GM18526 (cell line): ENCODE results near the gene CCDC171.

Source experiments
- POLR2A ChIP-seq: IDR thresholded peaks from 3 replicates; pipeline ENCODE4 v1.6.1; 2011; ENCODE audit not compliant: insufficient read length; ENCODE audit errors: extremely low read depth

CCDC171 gene

DNA sequence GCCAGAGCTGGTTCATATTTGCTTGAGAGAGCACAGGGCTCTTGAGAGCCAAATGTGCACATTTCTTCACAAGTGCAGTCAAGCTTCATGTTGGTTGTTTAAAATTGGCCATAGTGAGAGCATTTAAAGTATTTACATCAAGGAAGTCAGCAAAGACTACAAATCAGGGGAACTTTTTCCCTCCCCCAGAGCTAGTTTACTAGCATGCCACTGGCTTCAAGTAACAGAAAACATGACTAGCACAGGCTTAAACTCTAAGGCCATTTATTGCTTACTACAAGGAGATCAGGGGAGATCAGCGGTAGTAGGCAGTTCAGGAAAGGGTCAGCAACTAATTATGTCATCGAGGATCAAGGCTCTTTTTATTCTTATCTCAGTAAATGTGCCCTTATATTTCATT is 11.0 kb upstream of the CCDC171 start:
- no peak for TF ChIP-seq POLR2A

DNA sequence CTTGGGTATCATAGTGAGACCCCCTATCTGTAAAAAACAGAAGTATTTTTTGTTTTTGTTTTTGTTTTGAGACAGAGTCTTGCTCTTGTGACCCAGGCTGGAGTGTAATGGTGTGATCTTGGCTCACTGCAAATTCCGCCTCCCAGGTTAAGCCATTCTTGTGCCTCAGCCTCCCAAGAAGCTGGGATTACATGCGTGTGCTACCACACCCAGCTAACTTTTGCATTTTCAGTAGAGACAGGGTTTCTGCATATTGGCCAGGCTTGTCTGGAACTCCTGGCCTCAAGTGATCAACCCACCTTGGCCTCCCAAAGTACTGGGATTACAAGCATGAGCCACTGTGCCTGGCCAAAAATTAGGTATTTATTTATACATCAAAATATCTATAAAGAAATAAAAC is 10.2 kb upstream of the CCDC171 start:
- no peak for TF ChIP-seq POLR2A

DNA sequence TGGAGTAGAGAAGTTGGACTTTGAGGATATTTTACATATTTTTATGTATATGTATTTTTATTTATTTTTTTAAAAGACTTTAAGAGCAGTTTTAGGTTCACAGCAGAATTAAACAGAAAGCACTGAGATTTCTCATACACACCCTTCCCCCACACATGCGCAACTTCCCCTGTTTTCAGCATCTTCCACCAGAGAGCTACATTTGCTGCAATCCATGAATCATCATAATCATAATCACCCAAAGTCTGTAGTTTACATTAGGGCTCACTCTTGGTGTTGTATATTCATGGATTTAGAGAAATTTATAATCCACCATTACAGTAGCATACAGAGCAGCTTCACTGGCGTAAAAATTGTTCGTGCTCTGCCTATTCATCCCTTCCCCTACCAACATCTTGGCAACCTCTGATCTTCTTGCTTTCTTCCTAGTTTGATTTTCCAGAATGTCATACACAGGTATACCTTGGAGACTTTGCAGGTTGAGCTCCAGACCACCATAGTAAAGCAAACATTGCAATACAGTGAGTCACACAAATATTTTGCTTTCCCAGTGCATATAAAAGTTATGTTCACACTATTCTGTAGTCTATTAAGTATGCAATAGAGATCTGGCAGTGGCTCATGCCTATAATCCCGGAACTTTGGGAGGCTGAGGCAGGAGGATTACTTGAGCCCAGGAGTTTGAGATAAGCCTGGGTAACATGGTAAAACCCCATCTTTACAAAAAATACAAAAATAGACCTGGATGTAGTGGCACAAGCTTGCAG is 9.6 kb upstream of the CCDC171 start:
- no peak for TF ChIP-seq POLR2A

DNA sequence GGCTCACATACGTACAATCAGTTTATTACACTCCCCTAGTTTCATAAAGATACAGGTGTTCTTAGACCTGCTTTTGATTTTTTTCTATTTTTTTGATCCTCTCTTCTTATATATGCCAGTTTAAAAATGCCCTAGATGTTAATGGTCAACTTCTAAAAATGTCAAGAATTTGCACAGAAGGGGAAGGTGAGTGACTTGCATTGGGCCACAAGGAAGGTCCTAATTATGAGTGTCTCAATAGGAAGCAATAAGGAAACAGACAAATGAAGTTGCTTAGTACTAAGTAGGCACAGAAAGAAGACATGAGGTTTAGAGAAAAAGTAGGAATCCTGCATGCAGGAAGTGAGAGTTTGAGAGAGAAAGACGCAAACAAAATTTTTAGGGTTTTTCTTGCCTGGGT is 3.2 kb upstream of the CCDC171 start:
- TF ChIP-seq POLR2A: no peak

DNA sequence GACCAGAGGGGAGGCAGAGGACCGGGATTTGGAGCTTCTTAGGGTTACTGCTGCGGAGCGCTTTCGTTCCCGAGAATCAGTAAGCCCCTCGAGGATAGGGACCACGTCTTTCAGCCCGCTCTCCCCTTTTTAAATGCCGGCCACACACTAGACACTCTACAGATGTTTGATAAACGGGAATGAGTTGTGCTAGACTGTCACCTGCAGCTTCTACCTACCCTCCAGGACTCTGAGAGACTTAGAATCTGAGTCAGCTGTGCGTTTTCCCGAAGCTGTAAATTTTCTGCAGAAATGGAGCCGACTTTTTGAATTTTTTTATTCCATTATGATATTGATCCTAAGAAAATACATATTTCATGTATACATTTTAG is 670 bp downstream of the CCDC171 start:
- TF ChIP-seq POLR2A: no peak

DNA sequence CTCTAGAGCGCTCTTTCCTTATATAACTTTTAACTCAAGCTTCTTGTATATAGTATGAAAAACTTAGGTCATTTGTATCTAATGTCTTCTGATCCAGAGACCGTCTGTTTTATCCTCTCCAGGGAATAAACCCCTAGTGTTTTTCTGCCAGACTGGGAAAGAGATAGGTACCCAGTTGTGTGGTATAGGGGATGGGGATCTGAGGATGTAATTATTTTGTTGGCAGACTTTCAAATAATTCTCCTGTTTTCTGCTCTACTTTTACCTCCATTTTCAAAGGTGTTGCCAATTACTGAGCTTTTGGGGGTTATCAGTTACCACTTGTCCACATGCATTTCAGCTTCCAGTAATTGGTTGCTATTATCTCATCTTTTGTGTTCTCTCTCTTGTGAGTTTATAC is 17.9 kb downstream of the CCDC171 start:
- no peak for TF ChIP-seq POLR2A

DNA sequence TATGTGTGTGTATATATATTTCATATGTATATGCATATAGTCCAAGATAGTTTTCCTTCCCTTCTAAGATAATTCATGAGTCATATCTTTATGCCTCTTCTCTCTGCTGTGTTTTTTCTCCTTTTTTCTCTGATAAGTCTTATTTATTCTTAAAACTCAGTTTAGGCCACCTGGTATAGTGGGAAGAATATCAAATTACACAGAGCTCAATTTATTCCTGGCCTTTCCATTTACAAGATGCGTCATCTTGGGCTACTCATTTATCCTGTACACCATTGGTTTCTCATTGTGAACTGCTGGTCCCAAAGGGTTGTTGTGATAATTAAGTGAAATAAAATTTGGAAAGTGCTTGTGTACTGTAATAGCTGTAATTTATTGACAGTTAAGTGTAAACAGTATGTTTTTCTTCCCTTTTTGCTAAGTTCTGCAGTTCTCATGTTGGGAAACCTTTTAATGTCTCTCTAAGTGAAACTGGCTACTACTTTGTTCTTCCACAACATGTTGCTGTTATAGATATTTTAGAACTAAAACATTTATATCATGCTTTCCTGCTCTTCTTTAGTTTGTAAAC is 19.4 kb downstream of the CCDC171 start:
- TF ChIP-seq POLR2A: no peak

DNA sequence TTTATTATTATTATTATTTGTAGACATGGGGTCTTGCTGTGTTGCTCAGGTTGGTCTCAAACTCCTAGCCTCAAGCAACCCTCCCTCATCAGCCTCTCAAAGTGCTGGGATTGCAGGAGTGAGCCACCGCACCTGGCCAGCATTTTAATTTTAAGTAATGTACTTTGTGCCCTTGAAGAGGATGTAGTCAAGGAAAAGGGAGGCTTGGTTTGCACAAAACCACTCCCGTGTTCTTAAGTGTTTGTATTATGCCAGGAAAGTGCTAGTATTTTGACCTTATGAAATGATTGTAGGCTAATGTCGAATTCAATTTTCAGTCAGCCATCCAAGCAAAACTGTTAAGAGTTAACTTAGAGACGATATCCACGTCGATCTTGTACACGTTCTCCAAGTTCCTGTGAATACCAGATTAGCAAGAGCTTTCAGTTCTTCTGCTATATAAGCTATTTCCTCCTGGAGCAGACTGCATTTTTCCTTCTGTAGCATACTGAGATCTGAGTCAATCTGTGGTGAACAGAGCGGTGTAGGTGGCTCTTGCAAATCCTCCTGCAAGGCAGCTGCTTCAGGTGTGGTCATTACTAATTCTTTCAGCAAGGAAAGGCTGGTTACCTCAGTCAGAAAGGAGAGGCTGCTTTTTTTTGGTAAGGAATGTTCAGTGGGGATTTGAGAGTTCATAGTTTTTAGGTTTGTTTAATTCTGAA is 23.7 kb downstream of the CCDC171 start:
- TF ChIP-seq POLR2A: no peak

DNA sequence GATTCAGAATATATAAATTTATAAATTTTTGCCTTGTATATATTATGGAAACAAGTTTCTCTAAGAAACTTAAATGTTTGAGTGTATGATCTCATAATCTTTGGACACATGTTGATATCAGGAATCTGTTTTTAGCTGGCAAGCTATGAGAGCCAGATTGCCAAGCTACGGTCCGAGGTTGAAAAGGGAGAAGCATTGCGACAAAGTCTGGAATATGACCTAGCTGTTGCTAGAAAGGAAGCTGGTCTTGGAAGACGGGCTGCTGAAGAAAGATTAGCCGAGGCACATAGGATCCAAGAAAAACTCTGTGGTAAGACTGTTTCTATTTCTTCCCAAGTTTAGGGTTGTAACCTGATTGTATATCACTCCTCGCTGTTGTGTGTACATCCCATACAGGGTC is 25.9 kb downstream of the CCDC171 start:
- no peak for TF ChIP-seq POLR2A

DNA sequence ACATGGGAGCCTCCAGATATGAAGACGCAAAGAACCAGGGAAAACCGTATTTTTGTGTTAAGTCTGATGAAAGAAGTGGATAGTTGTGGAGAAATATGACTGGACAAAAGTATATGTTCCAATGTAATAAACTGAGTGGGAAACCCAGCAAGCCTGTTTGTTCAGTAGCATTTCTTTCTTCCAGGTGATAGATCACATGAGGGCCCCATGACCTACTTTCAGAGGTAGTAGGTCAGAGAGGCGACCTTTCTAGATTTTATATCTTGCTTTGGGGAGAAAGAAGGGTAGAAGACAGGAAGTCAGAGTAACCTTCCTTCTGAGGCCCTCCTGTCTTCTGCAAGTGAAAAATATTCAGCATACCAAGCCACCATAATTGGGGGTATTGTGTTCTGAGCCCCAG is 31.5 kb downstream of the CCDC171 start:
- no peak for TF ChIP-seq POLR2A

DNA sequence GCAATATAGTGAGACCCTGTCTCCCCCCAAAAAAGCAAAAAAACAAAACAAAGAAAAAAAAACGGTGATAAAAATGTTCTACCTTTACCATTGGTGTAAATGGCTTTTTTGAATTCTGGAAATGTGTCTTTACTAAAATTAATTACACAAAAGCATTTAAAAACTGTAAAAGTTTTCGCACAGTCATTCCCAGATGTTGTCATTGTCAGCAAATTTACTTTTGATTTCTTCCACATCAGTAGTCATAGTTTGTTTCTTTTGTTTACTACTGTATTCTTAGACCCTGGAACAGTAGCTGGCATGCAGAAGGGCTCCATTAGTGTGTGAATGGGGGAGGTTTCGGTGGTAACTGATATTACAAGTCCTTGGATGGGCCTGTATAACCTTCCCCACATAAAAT is 39.5 kb downstream of the CCDC171 start:
- no peak for TF ChIP-seq POLR2A

DNA sequence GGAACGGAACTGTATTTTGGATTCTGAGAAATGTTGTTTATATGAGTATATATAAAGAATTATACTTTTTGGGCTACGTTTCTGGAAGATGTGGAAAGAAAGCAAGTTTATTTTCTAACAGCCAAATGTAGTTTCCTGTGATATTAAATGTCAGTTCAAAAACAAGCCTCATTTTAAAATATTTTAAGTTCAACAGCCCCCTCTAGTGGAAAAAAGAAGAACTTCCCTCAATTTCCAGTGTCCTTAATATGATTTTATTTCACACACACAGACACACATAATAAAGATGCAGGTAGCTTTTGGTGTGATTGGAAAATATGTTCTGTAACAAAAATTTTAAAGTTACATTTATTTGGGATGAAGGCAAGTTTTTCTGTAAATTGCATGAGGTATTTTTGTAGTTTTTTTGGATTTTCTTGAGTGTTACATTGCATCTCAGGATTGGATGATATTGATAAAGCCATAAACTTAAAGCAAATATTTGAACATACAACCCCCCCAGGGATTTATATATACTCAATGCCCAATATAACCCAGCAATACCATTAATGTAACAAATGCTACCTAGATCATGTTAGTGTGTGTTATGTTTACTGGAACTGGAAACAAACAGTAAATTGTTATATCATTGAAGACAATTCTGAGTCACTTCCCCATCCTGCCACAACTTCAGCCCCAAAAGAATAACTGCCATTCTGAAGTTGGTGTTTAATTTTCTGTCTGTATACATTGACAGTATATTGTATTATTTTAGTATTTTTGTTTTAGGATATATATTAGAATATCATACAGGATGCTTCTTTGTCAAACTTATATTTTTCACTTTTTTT is 54.0 kb downstream of the CCDC171 start:
- no peak for TF ChIP-seq POLR2A

DNA sequence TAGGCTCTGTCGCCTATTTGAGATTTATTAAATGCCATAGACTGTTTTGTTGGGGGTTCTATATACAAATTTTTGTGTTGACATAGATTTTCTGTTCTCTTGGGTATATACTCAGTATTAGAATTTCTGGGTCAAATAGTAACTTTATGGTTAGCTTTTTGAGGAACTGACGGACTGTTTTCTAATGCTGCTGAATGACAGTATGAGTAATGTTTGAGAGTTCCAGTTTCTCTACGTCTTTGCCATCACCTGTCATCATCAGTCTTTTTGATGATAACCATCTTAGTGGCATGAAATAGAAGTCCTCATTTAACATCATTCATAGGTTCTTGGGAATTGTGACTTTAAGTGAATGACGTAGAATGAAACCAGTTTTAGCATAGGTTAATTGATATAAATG is 60.1 kb downstream of the CCDC171 start:
- TF ChIP-seq POLR2A: no peak

DNA sequence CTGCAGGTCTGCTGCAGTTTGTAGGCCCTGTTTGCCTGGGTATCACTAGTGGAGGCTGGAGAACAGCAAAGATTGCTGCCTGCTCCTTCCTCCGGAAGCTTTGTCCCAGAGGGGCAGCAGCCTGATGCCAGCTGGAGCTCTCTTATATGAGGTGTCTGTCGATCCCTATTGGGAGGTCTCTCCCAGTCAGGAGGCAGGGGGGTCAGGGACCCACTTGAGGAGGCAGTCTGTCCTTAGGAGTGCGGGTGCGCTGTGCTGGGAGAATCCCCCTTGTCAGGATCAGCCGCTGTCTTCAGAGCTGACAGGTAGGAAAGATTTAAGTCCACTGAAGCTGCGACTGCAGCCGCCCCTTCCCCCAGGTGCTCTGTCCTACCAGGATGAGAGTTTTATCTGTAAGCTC is 64.9 kb downstream of the CCDC171 start:
- TF ChIP-seq POLR2A: no peak

DNA sequence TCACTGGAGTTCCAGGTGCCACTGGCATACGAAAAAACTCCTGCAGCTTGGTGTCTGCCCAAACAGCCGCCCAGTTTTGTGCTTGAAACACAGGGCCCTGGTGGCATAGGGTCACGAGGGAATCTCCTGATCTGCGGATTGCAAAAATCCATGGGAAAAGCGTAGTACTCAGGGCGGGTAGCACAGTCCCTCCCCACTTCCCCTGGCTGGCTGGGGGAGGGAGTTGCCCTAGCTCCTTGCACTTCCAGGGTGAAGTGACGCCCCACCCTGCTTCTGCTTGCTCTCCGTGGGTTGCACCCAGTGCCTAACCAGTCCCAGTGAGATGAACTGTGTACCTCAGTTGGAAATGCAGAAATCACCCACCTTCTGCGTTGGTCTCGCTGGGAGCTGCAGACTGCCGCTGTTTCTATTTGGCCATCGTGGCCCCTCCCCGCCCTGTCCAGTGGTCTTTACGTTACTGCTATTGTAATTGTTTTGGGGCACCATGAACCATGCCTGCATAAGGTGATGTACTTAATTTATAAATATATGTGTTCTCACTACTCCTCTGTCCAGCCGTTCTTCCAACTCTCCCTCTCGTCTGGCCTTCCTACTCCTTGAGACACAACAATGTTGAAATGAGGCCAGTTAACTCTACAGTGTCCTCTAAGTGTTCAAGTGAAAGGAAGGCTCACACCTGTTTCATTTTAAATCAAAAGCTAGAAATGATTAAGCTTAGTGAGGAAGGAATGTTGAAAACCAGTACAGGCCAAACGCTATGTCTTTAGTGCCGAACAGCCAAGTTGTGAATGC is 65.9 kb downstream of the CCDC171 start:
- TF ChIP-seq POLR2A: no peak

DNA sequence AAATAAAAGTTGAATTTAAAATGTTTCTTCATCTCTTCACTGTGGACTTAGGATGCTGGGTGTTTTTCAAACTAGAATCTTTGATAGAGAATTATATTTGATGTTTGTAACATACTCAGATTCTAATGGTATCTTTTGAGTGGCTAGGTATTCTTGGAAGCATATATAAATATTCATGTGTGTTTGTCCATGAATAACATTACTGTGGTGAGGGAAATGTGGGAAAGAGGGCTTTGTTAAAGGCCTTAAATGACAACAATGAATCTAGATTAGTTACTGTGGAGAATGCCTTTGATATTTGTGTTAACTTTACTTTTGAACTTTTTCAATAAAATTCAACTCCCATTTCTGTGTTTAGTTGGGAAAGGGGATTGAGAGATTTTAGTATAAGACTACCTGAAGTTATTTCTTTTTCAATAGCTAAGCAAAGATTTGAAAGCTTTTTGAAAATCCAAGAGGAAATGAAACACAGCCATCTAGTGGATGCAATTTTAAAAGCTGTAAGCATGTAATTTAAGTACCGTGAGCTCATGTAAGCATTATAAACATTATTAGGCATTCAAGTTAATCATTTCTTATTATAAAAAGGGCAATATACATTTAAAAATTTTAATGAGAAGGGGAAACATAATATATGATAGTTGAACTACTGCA is 69.6 kb downstream of the CCDC171 start:
- no peak for TF ChIP-seq POLR2A
